NT2/D1 (cell line): ENCODE data around the gene CD63.

Experiments
- SUZ12 ChIP-seq: IDR thresholded peaks from 2 replicates; pipeline ENCODE4 v1.6.1; 2011; ENCODE audit not compliant: insufficient read length, insufficient read depth; ENCODE audit errors: extremely low read depth
- YY1 ChIP-seq: IDR thresholded peaks from 2 replicates; pipeline ENCODE4 v1.6.1; 2011; ENCODE audit not compliant: insufficient read length, insufficient read depth
- ZNF274 ChIP-seq: IDR thresholded peaks from 2 replicates; pipeline ENCODE4 v1.6.1; 2011; ENCODE audit warnings: mild to moderate bottlenecking, low read depth, low read length

GRCh38 chr12:55682087-55682796 lies 46.6 kb downstream of the CD63 start:
- TF ChIP-seq YY1 (no peak), ZNF274 (no peak), SUZ12 (no peak)
